Measurements from ENCODE around the gene TUBB. TPM values are rescaled to one million over a fixed set of nuclear protein-coding genes. Genes with fewer than 3 reads are reported as not detected.

The TUBB gene
- total RNA-seq, 6 experiments from 2014 or later, result 150 to 268 (median 241) TPM

GRCh38 chr6:30676660-30677285, 43.4 kb upstream of the TUBB start:
- peaks cover 0 to 17% (median 5%) of the 10 kb centered on the region in 4 donors for H3K36me3 ChIP-seq
- H3K9me3 ChIP-seq, result no peaks in the 10 kb centered on the region
- 37% methylated on average over 2 of the region's 10 CpGs for WGBS (ENCODE audit: insufficient coverage, low coverage, low lambda C conversion rate, missing lambda C conversion rate)
- no peak for TF ChIP-seq CTCF (IDR thresholded peaks at IDR 0.05)
- no peak for TF ChIP-seq POLR2A (IDR thresholded peaks at IDR 0.05)
- ATAC-seq, result peak; percentile 9 to 57 (median 44)
- no peak overlapping the region for H3K4me3 ChIP-seq
- peaks cover 0 to 68% (median 23%) of the 10 kb centered on the region in 4 donors for H3K4me1 ChIP-seq
- DNase-seq, result peak in 2 of 3 donors; percentile 73 to 79
- intact Hi-C loops (cut with DNase I), result loop anchor here (10.0 kb wide), 2 partner anchors 52 to 192 kb away; partner anchors contain the start of genes ATAT1 (in 1 of the 2) and HLA-E (in 1 of the 2)
- peak overlapping the region in 2 of 3 donors; percentile 33 to 68 for H3K27ac ChIP-seq
- no peaks in the 10 kb centered on the region for H3K27me3 ChIP-seq

- no peaks in the 10 kb centered on the region for H3K27me3 ChIP-seq
- peak overlapping the region; percentile 60 to 94 (median 84) for H3K27ac ChIP-seq
- intact Hi-C loops (cut with DNase I), result loop anchor here (2.0 to 10.0 kb wide), 3 partner anchors 44 to 194 kb away; partner anchors contain the start of genes ATAT1 (in 1 of the 2) and HLA-E (in 1 of the 2)
- WGBS (ENCODE audit: insufficient coverage, low coverage, low lambda C conversion rate, missing lambda C conversion rate), result 3% methylated on average over 23 of the region's 31 CpGs
- H3K36me3 ChIP-seq, result peaks cover 0 to 17% (median 5%) of the 10 kb centered on the region in 4 donors
- ATAC-seq (peak; percentile 75 to 85 (median 82)), DNase-seq (peak; percentile 91 to 93 (median 92))
- H3K9me3 ChIP-seq, result no peaks in the 10 kb centered on the region
- peak overlapping the region; percentile 24 to 34 (median 26) for H3K4me3 ChIP-seq
- H3K4me1 ChIP-seq, result peaks cover 0 to 67% (median 28%) of the 10 kb centered on the region in 4 donors
- TF ChIP-seq POLR2A (IDR thresholded peaks at IDR 0.05) (peak; percentile 36), CTCF (IDR thresholded peaks at IDR 0.05) (peak; percentile 95 to 99 (median 97))
These were observed 41.0 kb upstream of the TUBB start for GRCh38 chr6:30678964-30679726.

DNA sequence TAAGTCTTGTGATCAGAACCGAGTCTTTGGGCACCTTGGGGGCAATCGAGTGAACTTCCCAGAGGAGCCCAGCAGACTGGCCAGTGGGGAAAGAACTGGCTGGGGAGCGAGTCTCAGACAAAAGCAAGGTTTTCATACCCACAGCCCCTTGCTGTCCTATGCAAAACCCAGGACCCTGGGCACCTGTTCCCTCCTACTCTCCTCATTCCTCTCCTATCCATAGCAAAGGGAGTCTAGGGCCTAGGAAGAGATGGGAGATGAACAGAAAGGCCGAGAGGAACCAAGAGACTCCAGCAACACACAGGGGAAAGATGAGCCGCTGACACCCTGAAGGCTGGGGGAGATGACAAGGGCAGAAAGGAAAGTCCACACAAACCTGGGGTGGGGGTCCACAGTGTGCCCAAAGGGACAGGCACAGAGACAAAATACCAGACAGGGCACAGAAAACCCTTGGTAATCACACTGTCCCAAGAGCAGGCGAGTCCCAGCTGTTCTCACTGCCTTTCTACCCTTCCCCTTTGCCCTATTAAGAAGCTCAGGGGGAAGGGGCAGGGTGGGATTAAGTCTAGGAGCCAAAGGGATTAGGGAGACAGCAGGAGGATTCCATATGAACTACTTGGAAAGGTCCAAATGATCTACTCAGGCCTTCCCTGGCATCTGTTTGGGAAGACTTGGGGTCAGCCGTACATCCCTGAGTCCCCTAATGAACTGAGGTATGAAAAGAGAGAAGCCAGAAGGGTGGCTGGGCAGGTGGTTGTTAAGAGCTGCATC, 40.2 kb upstream of the TUBB start:
- intact Hi-C loops (cut with DNase I), result loop anchor here (2.0 to 10.0 kb wide), 4 partner anchors 43 to 195 kb away; partner anchors contain the start of genes ATAT1 (in 1 of the 2) and HLA-E (in 1 of the 2)
- WGBS (ENCODE audit: insufficient coverage, low coverage, low lambda C conversion rate, missing lambda C conversion rate), result 27% methylated on average over 7 of the region's 7 CpGs
- H3K36me3 ChIP-seq, result peaks cover 0 to 17% (median 5%) of the 10 kb centered on the region in 4 donors
- DNase-seq, result peak in 1 of 3 donors; percentile 27
- no peak for TF ChIP-seq CTCF (IDR thresholded peaks at IDR 0.05)
- TF ChIP-seq POLR2A (IDR thresholded peaks at IDR 0.05), result no peak
- H3K4me1 ChIP-seq, result peaks cover 0 to 67% (median 30%) of the 10 kb centered on the region in 4 donors
- peak overlapping the region; percentile 8 to 34 (median 24) for H3K4me3 ChIP-seq
- H3K27ac ChIP-seq, result peak overlapping the region; percentile 60 to 94 (median 84)
- H3K27me3 ChIP-seq, result no peaks in the 10 kb centered on the region
- no peaks in the 10 kb centered on the region for H3K9me3 ChIP-seq
- peak in 1 of 4 donors; percentile 0 for ATAC-seq

DNA sequence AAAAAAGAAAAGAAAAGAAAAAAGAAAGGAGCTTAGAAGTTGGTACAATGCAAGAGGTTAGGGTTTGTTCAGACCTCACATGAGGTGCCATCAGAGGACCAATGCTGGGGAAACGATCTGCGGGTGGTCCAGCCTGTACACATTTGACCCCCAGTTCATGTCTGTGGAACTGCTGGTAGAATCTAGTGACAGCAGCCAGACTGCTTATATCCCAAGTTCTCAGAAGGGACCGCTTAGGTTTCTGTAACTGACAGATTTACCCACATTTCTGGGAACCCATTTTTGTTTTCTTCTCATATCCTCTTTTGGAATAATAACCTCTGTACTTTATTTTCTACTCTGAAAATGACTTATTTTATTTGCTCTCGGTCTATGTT, 38.4 kb upstream of the TUBB start:
- intact Hi-C loops (cut with DNase I), result loop anchor here in 1 of 2 donors (2.0 kb wide), 1 partner anchor 47 kb away; no protein-coding TSS in a partner anchor
- peak overlapping the region in 2 of 3 donors; percentile 70 to 75 for H3K4me3 ChIP-seq
- no peak for ATAC-seq
- TF ChIP-seq POLR2A (IDR thresholded peaks at IDR 0.05) (no peak), CTCF (IDR thresholded peaks at IDR 0.05) (no peak)
- WGBS (ENCODE audit: insufficient coverage, low coverage, low lambda C conversion rate, missing lambda C conversion rate), result 53% methylated on average over 4 of the region's 4 CpGs
- peaks cover 0 to 12% (median 4%) of the 10 kb centered on the region in 4 donors for H3K36me3 ChIP-seq
- no peaks in the 10 kb centered on the region for H3K9me3 ChIP-seq
- peaks cover 0 to 64% (median 35%) of the 10 kb centered on the region in 4 donors for H3K4me1 ChIP-seq
- H3K27ac ChIP-seq, result peak overlapping the region; percentile 87 to 96 (median 89)
- DNase-seq, result peak in 1 of 3 donors; percentile 14
- H3K27me3 ChIP-seq, result no peaks in the 10 kb centered on the region

Measured in right lobe of liver (tissue), 6 donors.